ENCODE measurements around the gene VTCN1. TPM values are rescaled to one million over a fixed set of nuclear protein-coding genes. Genes with fewer than 3 reads are reported as not detected.
"Not testable (repeated sequence)": the region's sequence is repeated elsewhere in the genome, so short reads cannot be mapped to it uniquely, and the experiment has no call there.

Gene VTCN1
- total RNA-seq, 2 donors from 2014 or later, result 4.0 to 7.8 TPM

- Histone ChIP-seq H3K27ac (no peak overlapping the region), H3K9me3 (no peaks in the 10 kb centered on the region), H3K36me3 (no peaks in the 10 kb centered on the region), H3K27me3 (replicated peaks; ENCODE audit: insufficient read depth) (no peaks in the 10 kb centered on the region), H3K4me3 (no peak overlapping the region), H3K4me1 (replicated peaks) (no peaks in the 10 kb centered on the region)
- TF ChIP-seq POLR2A (IDR thresholded peaks at IDR 0.05), result no peak
- no peak for TF ChIP-seq POLR2AphosphoS5 (IDR thresholded peaks at IDR 0.05)
- TF ChIP-seq CTCF (IDR thresholded peaks at IDR 0.05), result no peak
- no peak for DNase-seq (ENCODE audit: low spot score)
- intact Hi-C loops (cut with DNase I), result no loop called here
- 63% methylated on average over 3 of the region's 3 CpGs for WGBS
These were observed 105.7 kb downstream of the VTCN1 start for GRCh38 chr1:117104986-117105385.

DNA sequence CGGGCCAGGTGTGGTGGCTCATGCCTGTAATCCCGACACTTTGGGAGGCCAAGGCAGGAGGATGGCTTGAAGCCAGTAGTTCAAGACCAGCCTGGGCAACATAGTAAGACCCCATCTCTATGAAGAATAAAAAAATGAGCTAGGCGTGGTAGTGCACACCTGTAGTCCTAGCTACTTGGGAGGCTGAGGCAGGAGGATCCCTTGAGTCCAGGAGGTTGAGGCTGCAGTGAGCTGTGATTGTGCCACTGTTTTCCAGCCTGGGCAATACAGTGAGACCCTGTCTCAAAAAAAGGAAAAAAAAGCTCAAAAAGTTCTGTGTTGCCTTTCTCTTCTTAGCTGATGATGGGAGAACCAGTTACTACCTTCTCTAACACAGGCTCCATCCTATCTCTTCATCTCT, 108.9 kb downstream of the VTCN1 start:
- H3K4me3 ChIP-seq; H3K27ac ChIP-seq; H3K27me3 ChIP-seq (replicated peaks; ENCODE audit: insufficient read depth); H3K36me3 ChIP-seq; H3K4me1 ChIP-seq (replicated peaks); DNase-seq (ENCODE audit: low spot score); intact Hi-C loops (cut with DNase I); H3K9me3 ChIP-seq: not testable (repeated sequence)
- WGBS, result 100% methylated on average over 3 of the region's 3 CpGs

- TF ChIP-seq CTCF (IDR thresholded peaks at IDR 0.05) (no peak), POLR2AphosphoS5 (IDR thresholded peaks at IDR 0.05) (no peak), POLR2A (IDR thresholded peaks at IDR 0.05) (no peak)
- DNase-seq (ENCODE audit: low spot score), result no peak
- H3K4me3 ChIP-seq, result no peak overlapping the region
- no peaks in the 10 kb centered on the region for H3K9me3 ChIP-seq
- no peak overlapping the region for H3K27ac ChIP-seq
- 100% methylated on average over 1 of the region's 1 CpG for WGBS
- intact Hi-C loops (cut with DNase I), result no loop called here
- no peaks in the 10 kb centered on the region for H3K4me1 ChIP-seq (replicated peaks)
- no peaks in the 10 kb centered on the region for H3K36me3 ChIP-seq
- no peaks in the 10 kb centered on the region for H3K27me3 ChIP-seq (replicated peaks; ENCODE audit: insufficient read depth)
These were observed 109.4 kb downstream of the VTCN1 start for GRCh38 chr1:117101334-117101733.

DNA sequence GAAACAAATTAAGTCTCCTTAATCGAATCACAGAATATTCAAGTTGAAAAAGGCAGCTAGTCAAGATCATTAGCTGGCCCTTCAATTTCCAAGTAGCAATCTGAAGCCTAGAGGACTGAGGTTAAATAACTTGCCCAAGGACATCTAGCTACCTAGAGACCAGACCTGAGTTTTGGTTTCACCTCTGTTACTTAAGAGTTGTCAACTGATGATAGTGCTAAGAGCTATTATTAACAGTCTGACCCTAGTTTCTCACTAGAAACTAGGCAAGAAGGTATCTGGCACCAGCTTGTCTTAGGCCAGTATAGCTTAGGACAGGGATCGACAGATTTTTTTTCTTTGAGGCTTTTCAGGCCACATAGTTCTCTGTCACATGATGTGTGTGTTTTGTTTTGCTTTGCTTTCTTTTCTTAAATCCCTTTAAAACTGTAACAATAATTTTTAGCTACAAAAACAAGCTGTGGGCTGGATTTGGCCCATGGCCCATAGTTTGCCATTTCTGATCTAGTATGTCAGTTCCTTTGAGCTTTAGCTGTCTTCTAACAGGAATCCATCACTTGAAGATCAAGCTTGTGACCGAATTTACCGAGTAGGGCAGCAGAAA, 112.3 kb downstream of the VTCN1 start:
- no peaks in the 10 kb centered on the region for H3K36me3 ChIP-seq

DNA sequence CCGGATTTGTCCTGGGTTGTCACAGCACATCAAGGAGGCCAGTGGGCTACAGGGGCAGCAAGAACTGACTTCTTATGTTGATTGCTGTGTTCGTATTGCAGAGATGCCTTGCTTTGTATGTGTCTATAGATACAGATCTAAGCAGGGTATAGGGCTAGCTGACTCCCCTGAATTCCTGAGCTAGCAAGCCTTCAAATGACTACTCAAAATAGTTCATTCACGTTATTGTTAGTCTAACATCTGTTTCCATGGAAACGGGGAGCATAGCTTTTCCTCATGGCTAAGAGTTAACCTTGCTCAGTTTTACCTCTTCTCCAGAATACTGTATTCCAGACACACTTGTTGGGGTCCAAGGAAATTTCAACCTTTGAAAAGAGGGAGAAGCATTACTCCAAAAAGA, 113.3 kb downstream of the VTCN1 start:
- Histone ChIP-seq H3K36me3 (no peaks in the 10 kb centered on the region), H3K27ac (no peak overlapping the region)

More for the DNA sequence above, 112.3 kb downstream of the VTCN1 start:
- no peak for DNase-seq (ENCODE audit: low spot score)
- TF ChIP-seq POLR2AphosphoS5 (IDR thresholded peaks at IDR 0.05) (no peak), CTCF (IDR thresholded peaks at IDR 0.05) (no peak), POLR2A (IDR thresholded peaks at IDR 0.05) (no peak)
- H3K27me3 ChIP-seq (replicated peaks; ENCODE audit: insufficient read depth), result no peaks in the 10 kb centered on the region
- no peaks in the 10 kb centered on the region for H3K4me1 ChIP-seq (replicated peaks)
- intact Hi-C loops (cut with DNase I), result loop anchor here (10.0 kb wide), 1 partner anchor 266 kb away; the partner anchor contains the start of gene MAN1A2
- no peaks in the 10 kb centered on the region for H3K9me3 ChIP-seq
- no peak overlapping the region for H3K4me3 ChIP-seq
- 83% methylated on average over 4 of the region's 4 CpGs for WGBS
- H3K27ac ChIP-seq, result no peak overlapping the region

More for the DNA sequence above, 113.3 kb downstream of the VTCN1 start:
- intact Hi-C loops (cut with DNase I), result loop anchor here (10.0 kb wide), 1 partner anchor 267 kb away; the partner anchor contains the start of gene MAN1A2
- no peak for DNase-seq (ENCODE audit: low spot score)
- no peaks in the 10 kb centered on the region for H3K4me1 ChIP-seq (replicated peaks)
- H3K9me3 ChIP-seq, result no peaks in the 10 kb centered on the region
- no peak overlapping the region for H3K4me3 ChIP-seq
- TF ChIP-seq CTCF (IDR thresholded peaks at IDR 0.05) (no peak), POLR2AphosphoS5 (IDR thresholded peaks at IDR 0.05) (no peak), POLR2A (IDR thresholded peaks at IDR 0.05) (no peak)
- 65% methylated on average over 4 of the region's 4 CpGs for WGBS
- no peaks in the 10 kb centered on the region for H3K27me3 ChIP-seq (replicated peaks; ENCODE audit: insufficient read depth)

All from prostate gland (tissue), 2 donors.